NCI-H774 (cell line): ENCODE results near the gene MAN1C1.
"Not testable (repeated sequence)": the region's sequence is repeated elsewhere in the genome, so short reads cannot be mapped to it uniquely, and the experiment has no call there.

Experiments
- DNase-seq: peaks from one replicate; lab custom pipeline; 2025; lab: John Stamatoyannopoulos, UW

The MAN1C1 gene

DNA sequence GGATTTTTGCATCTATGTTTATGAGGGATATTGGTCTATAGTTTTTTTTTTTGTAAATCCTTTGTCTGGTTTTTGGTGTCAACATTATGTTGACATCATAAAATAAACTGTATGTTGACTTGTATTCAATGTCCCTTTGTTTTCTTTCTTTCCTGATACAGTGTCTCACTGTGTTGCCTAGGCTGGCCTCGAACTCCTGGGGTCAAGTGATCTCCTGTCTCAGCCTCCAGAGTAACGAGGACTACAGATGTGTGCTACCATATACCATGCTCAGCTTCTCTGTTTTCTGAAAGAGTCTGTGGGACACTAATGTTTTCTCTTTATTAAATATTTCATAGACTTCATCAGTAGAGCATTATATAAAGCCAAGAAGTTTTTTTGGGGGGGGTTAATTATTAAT lies 18.3 kb downstream of the MAN1C1 start:
- DNase-seq: no peak

DNA sequence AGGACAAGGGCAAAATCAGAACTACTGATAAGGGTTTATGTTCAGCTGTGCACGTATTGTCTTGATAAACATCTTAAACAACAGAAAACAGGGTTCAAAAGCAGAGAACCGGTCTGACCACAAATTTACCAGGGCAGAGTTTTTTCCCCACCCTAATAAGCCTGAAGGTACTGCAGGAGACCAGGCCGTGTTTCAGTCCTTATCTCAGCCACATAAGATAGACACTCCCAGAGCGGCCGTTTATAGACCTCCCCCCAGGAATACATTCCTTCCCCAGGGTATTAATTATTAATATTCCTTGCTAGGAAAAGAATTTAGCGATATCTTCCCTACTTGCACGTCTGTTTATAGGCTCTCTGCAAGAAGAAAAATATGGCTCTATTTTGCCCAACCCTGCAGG lies 19.6 kb downstream of the MAN1C1 start:
- DNase-seq: not testable (repeated sequence)

DNA sequence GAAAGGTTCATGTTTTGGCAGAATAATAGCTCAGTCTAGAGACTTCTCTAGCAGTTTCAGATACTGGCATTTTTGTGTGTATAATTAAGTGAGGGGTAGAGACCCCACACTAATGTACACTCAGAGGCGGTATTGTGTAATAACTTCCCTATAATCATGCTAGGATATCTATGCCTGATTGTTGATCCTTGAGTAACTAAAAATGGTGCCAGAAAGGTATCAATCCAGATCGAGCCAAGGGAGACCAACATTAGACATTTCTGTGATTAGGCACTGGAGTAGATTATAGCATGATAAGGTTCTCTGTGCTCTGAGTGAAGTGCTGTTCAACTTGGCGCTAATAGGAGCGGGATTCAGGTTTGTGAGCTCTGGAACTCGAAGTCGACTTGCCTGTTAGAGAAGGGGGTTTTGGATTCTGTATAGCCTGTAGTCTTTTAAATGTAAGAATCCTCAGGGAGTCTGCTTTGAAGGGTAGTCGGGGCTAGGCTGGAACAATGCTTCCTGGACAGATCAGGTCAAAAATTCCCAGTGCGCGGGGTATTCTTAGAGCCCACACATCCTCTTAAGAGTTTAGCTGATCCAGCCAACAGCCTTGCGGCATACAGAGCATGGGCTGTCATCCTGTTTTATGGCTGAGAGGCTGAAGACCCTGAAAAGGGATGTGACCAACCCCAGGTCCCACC lies 24.2 kb downstream of the MAN1C1 start:
- DNase-seq: no peak

DNA sequence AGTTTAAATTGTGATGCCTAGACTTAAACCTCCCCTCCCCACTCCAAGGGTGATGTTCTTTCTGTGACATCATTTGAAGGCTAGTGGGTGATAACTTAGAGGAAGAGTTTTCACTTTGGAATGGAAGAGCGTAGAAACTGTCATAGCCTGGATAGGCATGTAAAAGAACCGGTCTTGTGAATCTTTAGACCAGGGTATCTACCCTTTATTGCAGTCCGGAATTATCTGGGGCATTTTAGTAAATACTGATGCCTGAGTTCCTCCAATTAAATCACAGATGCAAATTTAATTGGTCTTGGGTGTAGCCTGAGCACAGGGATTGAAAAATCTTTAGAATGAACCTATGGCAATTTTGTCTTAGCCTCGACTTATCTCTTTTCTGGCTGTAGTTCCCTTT lies 24.7 kb downstream of the MAN1C1 start:
- DNase-seq: no peak

DNA sequence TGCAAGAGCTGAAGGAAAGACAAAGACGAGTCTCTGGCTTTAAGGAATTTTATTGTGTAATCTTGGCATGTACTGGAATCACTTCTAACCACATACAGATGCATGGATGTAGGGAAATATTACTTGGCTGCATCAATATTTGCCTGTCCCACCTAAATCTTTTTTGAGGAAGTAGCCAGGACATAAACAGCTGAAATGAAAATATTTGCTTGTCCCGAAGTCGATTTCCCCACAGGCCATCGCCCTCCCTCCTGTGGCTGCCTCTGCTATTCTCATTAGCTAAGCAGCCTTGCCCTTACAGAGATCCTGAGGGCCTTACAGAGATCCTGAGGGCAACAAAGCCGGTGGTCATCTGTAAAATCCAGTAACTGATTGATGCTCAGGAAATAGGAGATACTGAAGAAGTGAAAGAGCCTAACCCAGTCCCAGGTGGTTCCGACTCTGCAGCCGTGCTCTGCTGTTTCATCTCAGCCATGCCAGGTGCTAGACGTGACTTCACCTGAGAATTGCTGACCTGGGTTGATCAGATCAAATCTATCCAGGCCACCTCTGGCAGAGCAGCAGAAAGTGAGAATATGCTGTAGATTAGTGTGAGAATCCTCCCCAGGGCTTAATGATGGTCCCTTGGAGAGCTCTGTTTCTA lies 25.5 kb downstream of the MAN1C1 start:
- DNase-seq: no peak

DNA sequence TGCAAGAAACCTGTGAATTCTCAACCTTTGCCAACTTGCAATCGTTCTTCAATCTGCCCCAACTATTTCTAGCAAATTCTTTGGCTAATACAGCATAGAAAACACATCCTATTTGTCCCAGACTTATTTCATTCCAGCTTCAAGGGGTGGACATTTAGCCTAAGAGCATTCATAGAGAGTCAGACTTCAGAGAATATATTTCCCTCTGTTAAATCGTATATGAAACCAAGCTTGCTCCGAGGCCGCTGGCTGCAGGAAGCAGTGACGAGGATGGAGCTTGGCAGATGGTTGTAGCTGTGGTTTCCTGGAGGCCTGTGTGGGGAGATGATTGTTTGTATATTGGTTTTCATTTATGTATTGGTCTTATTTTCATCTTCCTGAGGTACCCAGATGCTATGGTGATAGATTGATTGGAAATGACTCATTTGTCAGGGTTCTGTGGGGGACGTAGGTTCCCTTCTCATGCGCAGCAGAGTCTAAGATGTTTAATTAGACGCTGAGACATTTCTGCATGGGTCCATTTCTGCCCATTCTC lies 26.1 kb downstream of the MAN1C1 start:
- DNase-seq: no peak

DNA sequence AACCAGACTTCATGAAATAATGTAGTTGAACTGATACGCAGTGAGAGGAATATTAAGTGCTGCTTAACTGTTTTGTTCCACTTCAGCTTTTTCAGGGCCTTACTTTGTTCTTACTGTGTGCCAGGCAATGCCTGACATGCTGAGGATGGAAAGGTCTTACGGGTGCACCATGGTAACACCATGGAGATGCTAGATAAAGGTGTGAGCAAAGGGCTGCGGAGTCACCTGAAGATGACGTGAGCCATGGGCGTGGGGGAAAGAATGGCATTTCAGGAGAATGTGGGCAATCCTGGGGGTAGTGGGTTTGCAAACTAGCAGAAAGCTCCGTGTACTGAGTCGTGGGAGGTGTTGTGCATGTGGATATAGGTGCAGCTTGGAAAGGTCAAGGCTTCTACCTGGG lies 27.3 kb downstream of the MAN1C1 start:
- DNase-seq: no peak

DNA sequence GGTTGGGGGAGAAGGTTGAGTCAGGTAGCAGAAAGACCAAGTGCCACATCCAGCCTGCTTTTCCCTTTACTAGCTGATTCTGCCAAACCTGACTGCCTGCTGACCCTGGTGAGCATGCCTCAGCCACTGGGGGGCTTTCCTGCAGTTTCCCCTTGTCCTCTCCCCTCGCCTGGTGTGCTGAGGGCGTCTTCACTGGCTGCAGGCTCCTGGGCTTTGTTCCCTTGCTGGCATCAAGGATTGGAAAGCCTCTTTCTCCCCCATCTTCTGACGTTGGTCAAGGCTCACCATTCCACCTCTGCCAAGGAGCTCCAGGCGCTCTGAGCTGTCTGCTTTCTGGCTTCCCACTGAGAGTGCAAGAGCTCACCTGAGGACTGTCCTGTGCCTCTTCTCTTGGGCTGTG lies 28.4 kb downstream of the MAN1C1 start:
- DNase-seq: no peak

DNA sequence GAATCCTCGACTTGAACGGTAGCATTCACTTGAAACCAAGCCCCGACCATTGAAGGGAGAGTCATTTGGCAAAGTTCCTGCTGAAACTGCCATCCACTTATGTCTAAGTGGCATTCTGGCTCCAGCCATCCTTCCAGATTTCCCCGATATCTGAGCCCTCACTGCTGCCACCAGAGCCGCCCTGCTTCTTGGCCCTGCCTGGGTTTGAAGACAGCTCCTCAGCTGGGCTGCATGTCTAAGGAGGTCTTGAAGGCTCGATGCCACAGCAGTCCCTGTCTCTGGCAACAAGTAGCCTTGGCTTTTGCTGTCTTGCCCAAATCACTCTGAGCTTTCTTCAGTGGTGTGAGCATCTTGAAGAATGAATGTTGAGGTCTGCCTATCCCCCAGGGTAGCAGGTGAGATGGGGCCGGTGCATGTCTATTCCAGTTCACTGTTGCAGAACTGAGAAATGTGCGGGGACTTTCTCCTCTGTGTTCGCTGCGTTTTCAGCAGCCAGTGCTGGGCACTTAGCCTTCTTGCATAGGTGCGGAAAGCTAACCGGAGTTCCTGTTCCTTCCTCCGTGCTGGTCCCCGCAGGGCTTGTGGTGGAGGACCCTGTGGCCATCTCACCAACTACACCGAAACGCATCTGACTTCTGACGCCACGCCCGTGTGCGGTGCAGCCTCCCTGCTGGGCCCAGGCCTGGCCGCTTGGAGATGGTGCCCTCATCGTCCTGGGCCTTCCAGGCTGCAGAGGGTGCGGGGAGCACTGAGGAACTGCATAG lies 29.2 kb downstream of the MAN1C1 start:
- DNase-seq: no peak

DNA sequence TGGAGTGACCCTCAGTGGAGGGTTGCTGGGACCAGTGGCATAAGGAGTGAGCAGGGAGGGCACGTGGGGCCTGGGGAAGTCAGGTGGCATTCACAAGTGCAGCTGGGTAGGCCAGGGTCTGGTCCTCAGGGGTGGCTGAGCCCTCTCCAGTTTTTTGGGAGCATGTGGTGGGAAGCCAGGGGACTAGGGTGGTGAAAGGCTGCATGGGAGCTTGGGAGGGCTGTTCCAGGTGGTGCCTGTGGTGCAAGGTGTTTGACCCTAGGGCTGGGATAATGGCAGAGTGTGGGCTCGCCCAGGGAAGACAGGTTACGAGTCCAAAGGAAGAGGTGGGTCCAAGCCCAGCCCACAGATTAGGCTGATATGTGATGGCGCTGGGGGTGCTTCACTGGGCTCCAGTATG lies 30.5 kb downstream of the MAN1C1 start:
- DNase-seq: no peak

DNA sequence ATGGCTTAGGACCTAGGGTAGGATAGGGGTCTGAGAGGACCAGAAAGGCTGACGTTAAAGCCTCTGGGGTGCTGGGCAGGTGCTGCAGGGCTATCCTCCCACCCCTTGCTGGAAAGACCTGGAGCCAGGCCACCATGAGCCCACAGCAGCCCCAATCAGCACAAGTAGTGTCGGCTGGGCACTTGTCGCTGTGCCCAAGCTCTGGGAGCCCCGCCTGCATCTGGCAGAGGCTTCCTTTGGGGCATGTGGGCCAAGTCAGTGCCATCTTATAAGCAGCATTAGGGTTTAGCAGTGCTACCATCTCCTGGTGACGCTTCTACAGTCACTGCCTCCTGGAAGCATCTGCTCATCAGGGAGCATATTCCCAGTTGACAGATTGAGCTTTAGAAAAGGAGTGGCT lies 31.3 kb downstream of the MAN1C1 start:
- no peak for DNase-seq

DNA sequence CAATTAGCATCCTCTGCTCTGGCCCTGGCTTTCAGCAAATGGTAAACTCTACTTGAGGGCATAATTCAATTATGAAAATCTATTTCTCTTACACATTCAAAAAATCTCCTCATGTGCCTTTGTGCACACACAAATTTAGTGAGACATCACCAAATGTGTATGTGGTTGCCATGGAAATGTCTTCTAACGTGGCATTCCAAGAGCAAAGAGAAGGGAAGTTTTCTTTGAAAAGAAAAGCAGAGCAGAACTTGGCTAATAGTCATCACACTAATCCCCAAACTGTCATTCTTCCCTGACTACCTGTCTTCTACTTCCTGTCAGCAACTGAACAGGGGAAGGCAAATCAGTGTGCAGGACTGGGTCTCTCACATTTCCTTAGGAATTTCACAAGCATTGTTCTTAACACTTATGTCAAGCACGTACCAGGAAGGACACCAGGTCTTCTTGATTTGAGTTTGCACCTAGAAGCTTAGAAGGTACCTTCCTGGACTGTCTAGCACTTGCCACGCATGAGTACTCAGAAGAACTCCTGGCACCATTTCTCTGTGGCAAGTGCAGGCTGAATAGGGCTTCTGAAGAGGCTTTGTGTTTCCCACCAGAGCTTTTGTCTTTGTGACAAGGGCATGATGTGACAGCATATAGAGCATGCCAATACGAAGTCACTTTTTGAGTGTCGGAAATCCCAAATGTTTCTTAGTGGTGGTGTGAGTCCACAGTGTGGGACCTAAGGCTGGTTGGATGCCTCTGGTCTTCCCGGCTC lies 32.3 kb downstream of the MAN1C1 start:
- DNase-seq: no peak

DNA sequence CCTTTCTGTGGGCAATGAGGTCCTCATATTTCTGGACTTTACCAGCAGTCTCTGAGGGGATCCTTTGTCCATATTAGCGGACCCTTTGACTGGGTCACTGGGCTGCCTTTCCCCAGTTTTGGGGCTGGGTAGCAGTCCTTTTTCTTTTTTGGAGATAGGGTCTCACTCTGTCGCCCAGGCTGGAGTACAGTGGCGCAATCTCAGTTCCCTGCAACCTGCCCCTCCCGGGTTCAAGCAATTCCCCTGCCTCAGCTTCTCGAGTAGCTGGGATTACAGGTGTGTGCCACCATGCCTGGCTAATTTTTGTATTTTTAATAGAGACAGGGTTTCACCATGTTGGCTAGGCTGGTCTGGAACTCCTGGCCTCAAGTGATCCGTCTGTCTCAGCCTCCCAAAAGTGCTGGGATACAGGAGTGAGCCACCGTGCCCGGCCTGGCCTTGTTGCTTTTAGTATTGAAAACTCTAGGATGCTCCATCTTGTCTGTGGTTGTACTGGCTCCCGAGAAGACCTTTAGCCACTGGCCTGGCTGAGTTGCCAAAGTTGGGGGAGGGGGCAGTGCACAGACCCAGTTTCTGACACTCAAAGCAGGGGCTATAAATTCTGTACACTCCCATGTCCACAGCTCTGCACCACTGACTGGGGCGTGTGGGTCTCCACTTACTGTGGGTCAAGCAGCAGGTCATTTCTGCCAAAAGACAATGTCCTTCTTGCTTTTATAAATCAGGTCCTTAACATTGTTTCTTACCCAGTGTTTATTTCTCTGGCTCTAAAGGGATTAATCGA lies 33.1 kb downstream of the MAN1C1 start:
- no peak for DNase-seq

DNA sequence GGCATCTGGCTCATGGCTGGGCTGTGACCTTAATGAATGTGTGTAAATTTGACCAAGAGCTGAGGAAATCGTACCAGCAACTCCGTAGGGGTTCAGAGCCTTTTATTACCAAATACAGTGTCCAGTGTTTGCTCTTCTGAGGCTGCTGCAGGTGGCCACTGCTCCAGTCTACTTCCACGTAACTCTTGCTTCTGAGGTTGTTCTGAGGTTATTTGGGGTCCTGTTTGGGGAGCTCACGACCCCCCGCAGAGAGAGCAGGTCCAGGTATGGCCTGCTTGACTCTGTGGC lies 33.6 kb downstream of the MAN1C1 start:
- DNase-seq: no peak

DNA sequence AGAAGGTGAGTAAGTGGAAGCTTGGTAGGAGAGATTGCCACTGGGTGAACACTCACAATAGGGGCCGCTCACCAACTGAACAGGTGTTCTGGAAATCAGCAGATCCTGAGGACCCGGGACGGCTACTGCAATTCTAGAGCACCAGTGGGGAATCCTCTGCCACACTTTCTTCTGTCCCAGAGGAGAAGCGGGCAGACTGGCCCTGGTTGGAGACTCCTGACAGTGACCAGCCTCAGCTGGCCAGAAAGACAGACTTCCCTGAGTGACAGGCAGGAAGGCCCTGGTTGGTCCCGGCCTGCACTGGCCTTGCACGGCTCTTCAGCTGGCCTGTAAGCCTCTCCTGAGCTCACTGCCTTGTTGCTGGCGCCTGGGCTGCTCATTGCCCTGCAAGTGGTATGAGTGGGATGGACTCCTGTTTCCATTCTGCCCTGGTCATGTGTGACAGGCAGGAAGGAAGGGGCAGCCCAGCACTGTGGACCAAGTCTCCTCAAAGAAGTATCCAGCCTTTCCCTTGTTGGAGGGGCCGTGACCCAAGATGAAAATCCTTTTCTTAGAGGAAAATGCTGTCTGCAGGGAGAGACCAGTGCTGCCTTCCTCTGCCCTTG lies 34.5 kb downstream of the MAN1C1 start:
- no peak for DNase-seq

DNA sequence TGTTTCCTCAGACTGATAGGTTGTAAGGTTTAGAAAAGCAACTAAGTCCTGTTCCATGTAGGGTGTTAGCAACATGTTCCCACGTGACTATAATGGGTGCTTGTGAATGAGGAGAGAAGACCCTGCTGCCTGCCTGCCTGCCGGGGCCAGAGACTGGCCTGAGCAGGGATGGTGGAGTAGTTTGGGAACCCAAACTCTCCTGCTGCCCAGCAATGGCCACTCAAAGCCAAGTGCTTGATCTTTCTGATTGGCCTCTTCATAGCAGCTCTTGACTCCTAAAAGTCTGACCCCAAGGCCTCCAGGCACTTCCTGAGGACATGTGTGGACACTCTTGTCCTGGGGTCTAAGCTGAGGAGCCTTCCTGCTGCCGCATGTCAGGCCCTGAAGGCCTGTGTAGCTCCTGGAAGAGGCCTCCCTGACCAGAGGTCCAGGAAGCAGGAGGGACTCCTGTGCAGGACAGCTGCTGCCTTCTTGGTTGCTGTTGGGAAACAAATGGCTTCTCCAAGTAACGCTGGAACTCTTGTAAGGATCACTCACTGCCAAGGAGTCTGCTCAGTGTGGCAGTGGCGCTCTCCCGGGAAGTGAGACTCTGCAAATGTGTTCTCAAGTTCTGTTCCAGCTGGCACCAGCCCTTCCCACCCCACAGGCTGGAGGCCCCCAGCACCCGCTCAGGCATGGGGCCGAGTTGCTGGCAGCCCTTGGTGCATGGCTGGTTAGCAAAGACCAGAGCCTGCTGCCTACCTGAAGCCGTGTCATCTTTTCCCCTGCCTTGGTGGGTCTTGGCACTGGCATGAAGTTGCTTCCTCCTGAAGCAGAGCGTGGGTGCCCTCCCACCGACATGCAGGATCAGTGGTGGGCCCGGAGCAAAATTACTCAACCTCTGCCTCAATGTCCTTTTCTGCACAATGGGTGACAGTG lies 35.5 kb downstream of the MAN1C1 start:
- no peak for DNase-seq

DNA sequence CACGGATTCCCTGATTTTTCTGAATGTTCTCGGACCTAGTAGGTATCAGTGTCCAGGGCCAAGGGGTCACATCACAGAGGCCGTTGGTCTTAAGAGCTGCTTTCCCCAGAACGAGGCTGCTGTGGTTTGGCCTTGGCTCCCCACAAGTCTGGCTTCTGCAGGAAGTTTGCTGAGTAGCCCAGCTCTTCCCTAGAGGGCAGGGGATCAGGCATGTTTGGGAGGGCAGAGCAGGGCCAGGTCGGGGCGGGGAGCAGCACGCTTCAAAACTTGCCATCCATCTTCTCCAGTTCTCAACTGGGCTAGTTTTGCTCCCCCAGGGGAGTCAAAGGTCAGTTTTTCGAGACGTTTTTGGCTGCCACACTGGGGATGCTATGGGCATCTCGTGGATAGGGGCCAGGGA lies 37.0 kb downstream of the MAN1C1 start:
- no peak for DNase-seq

DNA sequence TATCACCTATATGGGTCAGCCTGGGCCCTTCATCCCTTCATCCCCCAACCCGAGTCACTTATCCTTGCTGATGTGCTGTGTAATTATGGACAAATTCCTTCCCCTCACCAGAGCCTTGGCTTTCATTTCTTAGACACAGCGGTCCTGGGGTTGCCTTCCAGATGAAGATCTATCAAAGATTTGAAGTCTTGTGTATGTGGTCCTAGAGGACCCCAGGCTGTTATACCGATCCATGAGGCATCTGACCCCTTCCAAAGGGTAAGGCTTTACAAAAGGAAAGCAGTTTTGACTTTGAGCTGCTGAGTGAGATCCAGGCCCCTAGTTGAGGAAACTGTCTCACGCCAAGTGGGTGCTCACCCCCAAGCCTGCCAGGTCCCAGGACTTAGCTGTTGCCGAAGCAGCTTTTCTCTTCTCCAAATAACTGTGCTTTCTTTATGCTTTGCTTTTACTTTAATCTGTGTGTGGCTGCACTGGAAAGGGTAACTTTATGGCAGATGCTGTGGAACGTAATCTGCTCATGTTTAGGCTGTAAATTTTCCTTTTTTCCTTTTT lies 37.6 kb downstream of the MAN1C1 start:
- DNase-seq: no peak

DNA sequence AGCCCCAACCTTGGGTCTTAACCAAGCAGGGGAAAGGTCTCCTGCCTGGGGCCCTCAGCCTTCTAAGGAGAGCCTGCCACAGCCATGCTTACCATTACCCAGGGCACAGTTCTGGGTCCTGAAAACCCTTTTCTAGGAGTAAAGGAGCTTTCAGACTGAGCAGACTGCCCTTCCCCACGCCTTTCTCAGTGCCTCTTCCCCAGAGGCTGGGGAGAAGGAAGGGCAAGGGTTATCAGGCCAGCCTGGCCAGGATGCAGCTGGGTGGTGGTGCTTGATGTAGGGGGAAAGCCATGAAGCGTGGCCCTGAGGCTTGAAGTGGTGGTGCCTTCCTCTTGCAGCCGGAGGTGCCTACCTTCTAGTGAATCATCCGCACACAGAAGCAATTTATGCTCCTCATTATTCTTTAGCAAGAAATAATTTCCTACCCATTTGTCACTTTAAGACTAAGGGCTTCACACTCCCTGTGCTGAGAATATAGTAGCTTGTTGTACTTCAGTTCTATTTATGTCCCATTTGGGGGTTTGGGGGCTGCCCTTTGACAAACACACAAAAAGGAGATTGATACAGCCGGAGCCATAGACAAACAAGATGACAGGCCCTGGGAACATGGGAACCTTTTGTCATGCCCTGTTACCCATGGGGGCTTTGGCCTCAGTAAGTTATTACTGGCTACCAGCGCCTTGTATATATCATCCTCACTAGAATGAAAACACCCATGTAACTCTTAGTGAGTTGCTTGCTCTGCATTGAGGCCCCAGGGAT lies 40.7 kb downstream of the MAN1C1 start:
- no peak for DNase-seq
